Measurements from ENCODE around the gene RPS2.

Gene RPS2

GRCh38 chr16:1944612-1945199 is 19.9 kb downstream of the RPS2 start:
- Histone ChIP-seq H4K20me1 (ENCODE audit: insufficient read depth, low read length, poor library complexity, severe bottlenecking) (no peaks in the 10 kb centered on the region), H2AFZ (ENCODE audit: low read length) (no peak overlapping the region), H3K4me2 (ENCODE audit: low read depth, low read length, poor library complexity, severe bottlenecking) (no peak overlapping the region), H3K9me2 (replicated peaks; ENCODE audit: low read depth, low read length) (no peaks in the 10 kb centered on the region), H3K79me2 (ENCODE audit: insufficient read depth, low read length) (peaks cover 11% of the 10 kb centered on the region; the same call in 1 of the 2 replicates), H3K36me3 (ENCODE audit: insufficient read depth, low read length) (no peaks in the 10 kb centered on the region), H3K9ac (ENCODE audit: low read depth, low read length, poor library complexity, severe bottlenecking) (no peak overlapping the region), H3K4me3 (ENCODE audit: low read length, poor library complexity, severe bottlenecking) (no peak overlapping the region), H3K4me1 (ENCODE audit: insufficient read depth, low read length, poor library complexity, severe bottlenecking) (peaks cover 5% of the 10 kb centered on the region), H3K9me3 (ENCODE audit: insufficient read depth, low read depth, low read length) (no peaks in the 10 kb centered on the region), H3K27me3 (ENCODE audit: insufficient read depth, low read length, poor library complexity, severe bottlenecking) (no peaks in the 10 kb centered on the region), H3F3A (ENCODE audit: low read depth) (no peaks in the 10 kb centered on the region)
- TF ChIP-seq CTCF (conservative IDR thresholded peaks at IDR 0.05; ENCODE audit: low read length) (no peak), EZH2phosphoT487 (IDR thresholded peaks at IDR 0.05; ENCODE audit: borderline replicate concordance) (no peak)

GRCh38 chr16:1942810-1943726 is 21.6 kb downstream of the RPS2 start, which contains the start of gene MSRB1:
TSS of gene MSRB1 (minus strand) at chr16:1943199. CDS start at chr16:1943156, 43 bp downstream.
- Histone ChIP-seq H3F3A (ENCODE audit: low read depth) (no peaks in the 10 kb centered on the region), H2AFZ (ENCODE audit: low read length) (peak within 1 kb of the TSS; percentile 81; the same call in 1 of the 2 replicates), H3K36me3 (ENCODE audit: insufficient read depth, low read length) (no peaks in the 10 kb centered on the region), H3K4me1 (ENCODE audit: insufficient read depth, low read length, poor library complexity, severe bottlenecking) (peaks cover 5% of the 10 kb centered on the region), H3K9me2 (replicated peaks; ENCODE audit: low read depth, low read length) (no peaks in the 10 kb centered on the region), H3K9me3 (ENCODE audit: insufficient read depth, low read depth, low read length) (no peaks in the 10 kb centered on the region), H3K27me3 (ENCODE audit: insufficient read depth, low read length, poor library complexity, severe bottlenecking) (no peaks in the 10 kb centered on the region), H3K79me2 (ENCODE audit: insufficient read depth, low read length) (peaks cover 11% of the 10 kb centered on the region; the same call in 1 of the 2 replicates), H3K4me2 (ENCODE audit: low read depth, low read length, poor library complexity, severe bottlenecking) (peak within 1 kb of the TSS; percentile 79), H4K20me1 (ENCODE audit: insufficient read depth, low read length, poor library complexity, severe bottlenecking) (no peaks in the 10 kb centered on the region), H3K4me3 (ENCODE audit: low read length, poor library complexity, severe bottlenecking) (peak within 1 kb of the TSS; percentile 85), H3K9ac (ENCODE audit: low read depth, low read length, poor library complexity, severe bottlenecking) (peak within 1 kb of the TSS; percentile 87)
- no peak for TF ChIP-seq EZH2phosphoT487 (IDR thresholded peaks at IDR 0.05; ENCODE audit: borderline replicate concordance)
- TF ChIP-seq CTCF (conservative IDR thresholded peaks at IDR 0.05; ENCODE audit: low read length): no peak

GRCh38 chr16:1942047-1942809 is 22.4 kb downstream of the RPS2 start:
- Histone ChIP-seq H3K4me3 (ENCODE audit: low read length, poor library complexity, severe bottlenecking) (peak overlapping the region; percentile 85), H3K9me2 (replicated peaks; ENCODE audit: low read depth, low read length) (no peaks in the 10 kb centered on the region), H3K9me3 (ENCODE audit: insufficient read depth, low read depth, low read length) (no peaks in the 10 kb centered on the region), H4K20me1 (ENCODE audit: insufficient read depth, low read length, poor library complexity, severe bottlenecking) (no peaks in the 10 kb centered on the region), H3K79me2 (ENCODE audit: insufficient read depth, low read length) (peaks cover 11% of the 10 kb centered on the region; the same call in 1 of the 2 replicates), H3K9ac (ENCODE audit: low read depth, low read length, poor library complexity, severe bottlenecking) (peak overlapping the region; percentile 87), H3F3A (ENCODE audit: low read depth) (no peaks in the 10 kb centered on the region), H2AFZ (ENCODE audit: low read length) (peak overlapping the region; percentile 81; the same call in 1 of the 2 replicates), H3K4me1 (ENCODE audit: insufficient read depth, low read length, poor library complexity, severe bottlenecking) (peaks cover 5% of the 10 kb centered on the region), H3K27me3 (ENCODE audit: insufficient read depth, low read length, poor library complexity, severe bottlenecking) (no peaks in the 10 kb centered on the region), H3K36me3 (ENCODE audit: insufficient read depth, low read length) (no peaks in the 10 kb centered on the region), H3K4me2 (ENCODE audit: low read depth, low read length, poor library complexity, severe bottlenecking) (peak overlapping the region; percentile 79)
- no peak for TF ChIP-seq CTCF (conservative IDR thresholded peaks at IDR 0.05; ENCODE audit: low read length)
- no peak for TF ChIP-seq EZH2phosphoT487 (IDR thresholded peaks at IDR 0.05; ENCODE audit: borderline replicate concordance)
